A673 (cell line): ENCODE results near the gene KPNB1. TPM values are rescaled to one million over a fixed set of nuclear protein-coding genes. Genes with fewer than 3 reads are reported as not detected.

Experiments used
- BruUV-seq: library from RNA; stranded (reverse); fragments of 400-500 nt; replicated peaks from 2 replicates; lab custom pipeline; 2021; lab: Mats Ljungman, UMichigan
- CTCF ChIA-PET: fragments of 300-600 bp; sonication (Branson Sonifier 250); formaldehyde crosslinking; loops from one replicate; lab custom pipeline; 2022; ENCODE audit warnings: antibody characterized with exemption; lab: Charles Lee
- POLR2A ChIA-PET: fragments of 300-600 bp; sonication (Branson Sonifier 250); formaldehyde crosslinking; loops from one replicate; lab custom pipeline; 2022; ENCODE audit warnings: antibody characterized with exemption; ENCODE audit not compliant: low non-redundant PET; lab: Charles Lee
- DNase-seq: peaks from one replicate; pipeline ENCODE4 v3.0.0-alpha.2; 2015; ENCODE audit warnings: low spot score
- H3K27ac ChIP-seq: fragments of 200-600 bp; sonication (generic); 2 replicates; pipeline ENCODE4 v1.5.1; 2016; ENCODE audit warnings: mixed run types, low read depth, mild to moderate bottlenecking, mixed read lengths, antibody characterized with exemption, low read length; ENCODE audit not compliant: poor library complexity, severe bottlenecking
- H3K27me3 ChIP-seq: fragments of 200-600 bp; sonication (generic); replicated peaks from 2 replicates; pipeline ENCODE4 v1.6.1; 2017; ENCODE audit warnings: mixed run types, low read depth, mild to moderate bottlenecking, mixed read lengths, antibody characterized with exemption, low read length; ENCODE audit not compliant: insufficient read depth, poor library complexity
- H3K36me3 ChIP-seq: fragments of 200-600 bp; sonication (generic); 2 replicates; pipeline ENCODE4 v1.6.1; 2016; ENCODE audit warnings: mixed run types, mild to moderate bottlenecking, mixed read lengths, antibody characterized with exemption, low read length; ENCODE audit not compliant: insufficient read depth, poor library complexity, severe bottlenecking
- H3K4me1 ChIP-seq: fragments of 200-600 bp; sonication (generic); 2 replicates; pipeline ENCODE4 v1.6.1; 2017; ENCODE audit warnings: mixed run types, mild to moderate bottlenecking, mixed read lengths, antibody characterized with exemption, low read length; ENCODE audit not compliant: insufficient read depth, poor library complexity, severe bottlenecking
- H3K4me3 ChIP-seq: fragments of 200-600 bp; sonication (generic); 2 replicates; pipeline ENCODE4 v1.5.1; 2016; ENCODE audit warnings: low read depth, mixed run types, mild to moderate bottlenecking, mixed read lengths, low read length; ENCODE audit not compliant: poor library complexity, severe bottlenecking
- H3K9me3 ChIP-seq: fragments of 200-600 bp; sonication (generic); 2 replicates; pipeline ENCODE4 v1.6.1; 2016; ENCODE audit warnings: mixed run types, low read depth, mild to moderate bottlenecking, mixed read lengths, antibody characterized with exemption, low read length; ENCODE audit not compliant: poor library complexity, severe bottlenecking
- CTCF ChIP-seq: fragments of 300-800, 200-600 bp; sonication (generic); conservative IDR thresholded peaks from 2 replicates; pipeline ENCODE4 v1.5.1; 2017; ENCODE audit warnings: low read depth, mild to moderate bottlenecking, antibody characterized with exemption, low read length, moderate library complexity, mixed read lengths
- EZH2 ChIP-seq: fragments of 200-600 bp; sonication (generic); IDR thresholded peaks from 2 replicates; pipeline ENCODE4 v1.6.1; 2017; ENCODE audit warnings: borderline replicate concordance, low read depth, mild to moderate bottlenecking, mixed read lengths, antibody characterized with exemption, low read length; ENCODE audit not compliant: poor library complexity, severe bottlenecking
- intact Hi-C: fragments of 100-400 bp; cut with micrococcal nuclease; formaldehyde crosslinking; loops from one replicate; pipeline ENCODE4 v1.10.0; 2022; ENCODE audit not compliant: unreplicated experiment
- total RNA-seq: library from RNA; stranded (reverse); gene quantifications from 2 replicates; pipeline ENCODE4 v1.2.3, GENCODE V29; 2021

Gene KPNB1
- total RNA-seq, 1 experiment from 2014 or later, result 429 TPM

GRCh38 chr17:47711366-47712099 is 61.8 kb downstream of the KPNB1 start:
- ChIA-PET CTCF (no interaction called here), POLR2A (no interaction called here)
- Histone ChIP-seq H3K9me3 (no peaks in the 10 kb centered on the region), H3K4me3 (no peak overlapping the region), H3K4me1 (peaks cover 4% of the 10 kb centered on the region), H3K27ac (no peak overlapping the region), H3K27me3 (no peaks in the 10 kb centered on the region), H3K36me3 (no peaks in the 10 kb centered on the region)
- TF ChIP-seq EZH2, result no peak
- no peak for TF ChIP-seq CTCF
- intact Hi-C loops, result no loop called here
- no peak for DNase-seq
- BruUV-seq, result no TSS peak

GRCh38 chr17:47712330-47713023 is 62.8 kb downstream of the KPNB1 start:
- CTCF ChIA-PET, result no interaction called here
- no peaks in the 10 kb centered on the region for H3K36me3 ChIP-seq
- H3K27me3 ChIP-seq, result no peaks in the 10 kb centered on the region

More at GRCh38 chr17:47712330-47713023, 62.8 kb downstream of the KPNB1 start:
- H3K4me1 ChIP-seq, result no peaks in the 10 kb centered on the region
- intact Hi-C loops, result no loop called here
- POLR2A ChIA-PET, result no interaction called here
- no peak overlapping the region for H3K27ac ChIP-seq
- no peaks in the 10 kb centered on the region for H3K9me3 ChIP-seq
- no TSS peak for BruUV-seq
- DNase-seq, result no peak
- H3K4me3 ChIP-seq, result no peak overlapping the region
- TF ChIP-seq EZH2, result no peak
- TF ChIP-seq CTCF, result no peak
